Activated CD4-positive, CD25-positive, alpha-beta regulatory T cell treated with anti-CD3 and anti-CD28 coated beads, Interleukin-2, amount 50 U/mL, for 72 hours (primary cell): ENCODE measurements around the gene ABHD5.
"Not testable (repeated sequence)": the region's sequence is repeated elsewhere in the genome, so short reads cannot be mapped to it uniquely, and the experiment has no call there.

ENCODE experiments used
- DNase-seq: peaks from one replicate; pipeline ENCODE4 v3.0.0; 2021

ABHD5 gene

DNA sequence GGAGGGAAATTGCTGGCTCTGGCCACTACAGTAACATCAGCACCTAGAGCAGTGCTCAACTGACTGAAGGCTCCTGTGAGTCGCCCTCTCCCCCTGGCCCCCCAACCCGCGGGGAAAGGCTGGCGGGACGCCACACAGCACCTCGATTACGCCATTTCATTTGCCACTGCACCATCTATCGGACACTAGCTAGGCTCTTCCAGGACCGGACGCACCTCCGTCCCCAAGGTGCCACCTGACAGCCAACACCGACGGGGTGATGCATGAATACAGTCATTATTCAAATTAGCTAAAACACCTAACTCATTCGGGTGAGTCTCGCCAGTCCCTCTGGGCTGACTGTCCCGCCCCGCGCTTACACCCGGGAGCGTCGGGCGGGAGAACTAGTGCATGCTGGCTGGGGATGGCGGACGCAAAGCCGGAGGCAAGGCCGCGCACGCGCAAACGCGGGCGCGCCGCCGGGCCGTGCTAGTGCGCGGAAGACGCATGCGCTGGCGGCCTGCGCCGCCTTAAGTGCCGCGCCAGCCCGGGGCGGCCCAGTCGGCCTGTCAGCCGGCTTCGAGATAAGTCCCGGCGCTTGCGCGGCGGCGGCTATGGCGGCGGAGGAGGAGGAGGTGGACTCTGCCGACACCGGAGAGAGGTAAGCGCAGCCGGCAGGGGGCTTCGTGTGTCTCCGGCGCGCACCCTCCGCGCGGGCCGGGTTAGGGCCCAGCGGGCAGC, at the start of gene ABHD5:
TSS of gene ABHD5 (plus strand) at position 539 of the 720 bp plus-strand sequence. CDS start at position 594, 55 bp downstream.
- peak; percentile 92 for DNase-seq

DNA sequence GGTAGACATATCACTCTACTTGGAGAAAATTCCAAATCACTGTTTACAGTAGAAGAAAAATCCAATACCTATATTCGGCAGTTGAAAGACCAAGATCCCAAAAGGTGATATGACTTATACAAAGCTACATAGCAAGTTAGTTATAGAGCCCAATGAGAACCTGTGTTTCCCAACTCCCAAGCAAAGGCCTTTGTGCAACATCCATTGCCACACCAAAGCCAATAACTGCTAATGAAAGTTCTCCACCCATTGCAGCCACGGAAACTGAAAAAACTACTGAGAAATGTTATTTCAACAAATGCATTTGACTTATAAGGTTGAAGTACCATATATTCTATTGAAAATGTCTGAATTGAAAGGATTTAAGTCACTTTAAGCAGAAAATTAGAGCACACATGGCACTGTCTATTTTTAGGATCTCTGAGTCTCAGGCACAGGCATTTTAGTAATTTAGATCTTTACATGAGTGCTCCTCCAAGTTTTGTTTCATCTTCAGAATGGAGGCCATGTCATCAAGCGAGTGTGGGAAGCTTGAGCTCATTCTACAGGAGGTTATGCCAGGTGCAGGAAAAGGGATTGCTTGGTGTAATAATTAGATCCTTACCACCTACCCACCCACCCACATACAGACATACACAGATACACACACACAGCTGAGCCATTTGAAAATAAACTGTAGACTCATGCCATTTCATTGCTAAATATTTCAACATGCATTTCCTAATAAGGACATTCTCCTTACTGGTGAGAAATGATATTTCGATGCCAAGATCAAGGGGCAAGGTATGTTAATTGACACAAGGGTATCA, 49.2 kb upstream of the ABHD5 start:
- DNase-seq, result no peak

- no peak for DNase-seq
Measured at GRCh38 chr3:43644443-43644842, 46.3 kb upstream of the ABHD5 start.

- DNase-seq, result no peak
Measured at GRCh38 chr3:43647331-43648166, 43.2 kb upstream of the ABHD5 start.

DNA sequence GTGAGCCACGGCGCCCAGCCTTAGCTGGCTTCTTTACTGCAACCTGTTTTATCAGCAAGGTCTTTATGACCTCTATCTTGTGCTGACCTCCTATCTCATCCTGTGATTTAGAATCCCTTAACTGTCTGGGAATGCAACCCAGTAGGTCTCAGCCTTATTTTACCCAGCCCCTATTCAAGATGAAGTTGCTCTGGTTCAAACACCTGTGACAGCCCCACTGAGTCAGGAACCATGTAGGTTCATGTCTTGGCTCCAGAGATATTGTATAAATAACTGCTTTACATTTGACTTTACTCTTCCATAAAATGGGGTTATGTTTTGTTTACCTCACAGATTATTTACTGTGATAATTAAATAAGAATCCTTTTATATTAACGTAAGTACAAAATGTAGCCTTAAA, 41.8 kb upstream of the ABHD5 start:
- DNase-seq, result no peak

GRCh38 chr3:43649365-43649968, 41.3 kb upstream of the ABHD5 start:
- DNase-seq, result no peak

- DNase-seq, result no peak
Measured at GRCh38 chr3:43650345-43650744, 40.4 kb upstream of the ABHD5 start.

DNA sequence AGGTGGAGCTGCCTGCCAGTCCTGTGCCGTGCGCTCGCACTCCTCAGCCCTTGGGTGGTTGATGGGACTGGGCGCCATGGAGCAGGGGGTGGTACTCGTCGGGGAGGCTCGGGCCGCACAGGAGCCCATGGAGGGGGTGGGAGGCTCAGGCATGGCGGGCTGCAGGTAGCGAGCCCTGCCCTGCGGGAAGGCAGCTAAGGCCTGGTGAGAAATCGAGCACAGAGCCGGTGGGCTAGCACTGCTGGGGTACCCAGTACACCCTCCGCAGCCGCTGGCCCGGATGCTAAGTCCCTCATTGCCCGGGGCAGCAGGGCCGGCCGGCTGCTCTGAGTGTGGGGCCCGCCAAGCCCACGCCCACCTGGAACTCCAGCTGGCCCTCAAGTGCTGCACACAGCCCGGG, 34.3 kb upstream of the ABHD5 start:
- DNase-seq, result not testable (repeated sequence)

DNA sequence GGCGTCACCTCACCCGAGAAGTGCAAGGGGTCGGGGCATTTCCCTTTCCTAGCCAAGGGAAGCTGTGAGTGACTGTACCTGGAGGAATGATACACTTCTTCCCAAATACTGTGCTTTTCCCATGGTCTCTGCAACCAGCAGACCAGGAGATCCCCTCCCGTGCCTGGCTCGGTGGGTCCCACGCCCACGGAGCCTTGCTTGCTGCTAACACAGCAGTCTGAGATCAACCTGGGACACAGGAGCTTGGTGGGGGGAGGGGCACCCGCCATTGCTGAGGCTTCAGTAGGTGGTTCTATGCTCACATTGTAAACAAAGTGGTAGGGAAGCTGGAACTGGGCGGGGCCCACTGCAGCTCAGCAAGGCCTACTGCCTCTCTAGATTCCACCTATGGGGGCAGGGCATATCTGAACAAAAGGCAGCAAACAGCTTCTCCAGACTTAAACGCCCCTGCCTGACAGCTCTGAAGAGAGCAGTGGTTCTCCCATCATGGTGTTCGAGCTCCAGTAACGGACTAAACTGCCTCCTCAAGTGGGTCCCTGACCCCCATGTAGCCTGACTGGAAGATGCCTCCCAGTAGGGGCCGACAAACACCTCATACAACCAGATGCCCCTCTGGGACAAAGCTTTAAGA, 31.4 kb upstream of the ABHD5 start:
- no peak for DNase-seq

DNA sequence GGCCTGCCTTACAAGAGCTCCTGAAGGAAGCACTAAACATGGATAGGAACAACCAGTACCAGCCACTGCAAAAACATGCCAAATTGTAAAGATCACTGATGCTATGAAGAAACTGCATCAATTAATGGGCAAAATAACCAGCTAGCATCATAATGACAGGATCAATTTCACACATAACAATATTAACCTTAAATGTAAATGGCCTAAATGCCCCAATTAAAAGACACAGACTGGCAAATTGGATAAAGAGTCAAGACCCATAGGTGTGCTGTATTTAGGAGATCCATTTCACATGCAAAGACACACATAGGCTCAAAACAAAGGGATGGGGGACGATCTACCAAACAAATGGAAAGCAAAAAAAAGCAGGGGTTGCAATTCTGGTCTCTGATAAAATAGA, 29.4 kb upstream of the ABHD5 start:
- DNase-seq, result not testable (repeated sequence)

DNA sequence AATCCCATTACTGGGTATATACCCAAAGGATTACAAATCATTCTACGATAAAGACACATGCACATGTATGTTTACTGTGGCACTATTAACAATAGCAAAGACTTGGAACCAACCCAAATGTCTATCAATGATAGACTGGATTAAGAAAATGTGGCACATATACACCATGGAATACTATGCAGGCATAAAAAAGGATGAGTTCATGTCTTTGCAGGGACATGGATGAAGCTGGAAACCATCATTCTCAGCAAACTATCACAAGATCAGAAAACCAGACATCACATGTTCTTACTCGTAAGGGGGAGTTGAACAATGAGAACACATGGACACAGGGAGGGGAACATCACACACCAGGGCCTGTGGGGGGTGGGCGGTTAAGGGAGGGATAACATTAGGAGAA, 25.7 kb upstream of the ABHD5 start:
- DNase-seq, result not testable (repeated sequence)

DNA sequence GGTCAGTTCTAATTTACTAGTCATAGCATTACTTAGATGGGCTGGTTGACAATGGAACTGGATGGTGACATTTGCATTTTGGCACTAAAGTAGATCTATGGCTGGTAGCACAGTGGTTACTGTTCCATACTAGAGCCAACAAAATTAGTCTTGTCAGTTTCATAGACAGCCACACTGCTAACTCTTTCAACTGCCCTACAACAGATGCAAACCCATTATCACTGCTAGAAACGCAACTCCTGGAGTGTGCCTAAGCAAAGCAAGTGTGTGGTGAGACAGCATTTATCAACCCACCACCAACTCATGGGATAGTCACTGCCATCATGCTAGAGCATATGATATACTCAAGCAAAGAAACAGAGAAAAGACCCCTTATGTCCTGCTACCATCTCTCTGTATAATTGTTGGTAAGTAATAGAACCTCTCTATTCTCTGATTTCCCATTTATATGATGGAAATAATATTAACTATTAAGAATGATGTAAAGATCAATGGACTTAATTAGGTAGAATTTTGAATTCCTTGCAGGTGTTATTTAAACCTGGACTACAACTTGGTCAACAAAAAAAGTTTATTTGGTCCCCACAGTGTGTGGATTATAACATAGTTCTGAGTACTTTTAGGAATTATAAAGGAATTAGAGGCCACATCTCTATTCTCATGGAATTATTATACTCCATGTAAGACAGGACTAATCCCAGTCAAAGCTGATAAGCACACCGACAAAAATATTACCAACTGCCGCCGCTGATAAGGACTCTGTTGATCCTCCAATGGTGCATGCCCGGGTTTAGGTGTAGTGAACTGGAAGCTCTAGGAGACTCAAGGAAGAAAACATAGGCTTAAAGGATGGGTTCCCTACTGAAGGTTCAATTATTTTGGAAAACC, 19.9 kb upstream of the ABHD5 start:
- DNase-seq, result no peak

- no peak for DNase-seq
Measured at GRCh38 chr3:43674345-43675085, 16.2 kb upstream of the ABHD5 start.

- DNase-seq, result no peak
Measured at GRCh38 chr3:43675593-43675992, 15.1 kb upstream of the ABHD5 start.

- DNase-seq, result no peak
Measured at GRCh38 chr3:43676441-43676840, 14.3 kb upstream of the ABHD5 start.

DNA sequence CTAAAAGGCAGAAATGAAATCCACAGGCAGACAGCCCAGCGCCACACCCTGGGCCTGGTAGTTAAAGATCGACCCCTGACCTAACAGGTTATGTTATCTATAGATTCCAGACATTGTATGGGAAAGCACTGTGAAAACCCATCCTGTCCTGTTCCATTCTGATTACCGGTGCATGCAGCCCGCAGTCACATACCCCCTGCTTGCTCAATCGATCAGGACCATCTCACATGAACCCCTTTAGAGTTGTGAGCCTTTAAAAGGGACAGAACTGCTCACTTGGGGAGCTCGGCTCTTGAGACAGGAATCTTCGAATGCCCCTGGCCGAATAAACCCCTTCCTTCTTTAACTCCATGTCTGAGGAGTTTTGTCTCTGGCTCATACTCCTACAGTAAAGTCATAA, 12.4 kb upstream of the ABHD5 start:
- DNase-seq, result not testable (repeated sequence)

DNA sequence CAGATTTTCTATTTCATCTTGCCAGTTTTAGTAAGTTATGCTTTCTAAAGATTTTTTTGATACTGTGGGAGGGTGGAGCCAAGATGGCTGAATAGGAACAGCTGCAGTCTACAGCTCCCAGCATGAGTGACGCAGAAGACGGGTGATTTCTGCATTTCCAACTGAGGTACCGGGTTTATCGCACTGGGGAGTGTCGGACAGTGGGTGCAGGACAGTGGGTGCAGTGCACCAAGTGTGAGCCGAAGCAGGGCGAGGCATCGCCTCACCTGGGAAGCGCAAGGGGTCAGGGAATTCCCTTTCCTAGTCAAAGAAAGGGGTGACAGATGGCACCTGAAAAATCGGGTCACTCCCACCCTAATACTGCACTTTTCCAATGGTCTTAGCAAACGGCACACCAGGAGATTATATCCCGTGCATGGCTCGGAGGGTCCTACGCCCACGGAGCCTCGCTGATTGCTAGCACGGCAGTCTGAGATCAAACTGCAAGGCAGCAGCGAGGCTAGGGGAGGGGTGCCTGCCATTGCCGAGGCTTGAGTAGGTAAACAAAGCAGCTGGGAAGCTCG, 11.8 kb upstream of the ABHD5 start:
- not testable (repeated sequence) for DNase-seq

DNA sequence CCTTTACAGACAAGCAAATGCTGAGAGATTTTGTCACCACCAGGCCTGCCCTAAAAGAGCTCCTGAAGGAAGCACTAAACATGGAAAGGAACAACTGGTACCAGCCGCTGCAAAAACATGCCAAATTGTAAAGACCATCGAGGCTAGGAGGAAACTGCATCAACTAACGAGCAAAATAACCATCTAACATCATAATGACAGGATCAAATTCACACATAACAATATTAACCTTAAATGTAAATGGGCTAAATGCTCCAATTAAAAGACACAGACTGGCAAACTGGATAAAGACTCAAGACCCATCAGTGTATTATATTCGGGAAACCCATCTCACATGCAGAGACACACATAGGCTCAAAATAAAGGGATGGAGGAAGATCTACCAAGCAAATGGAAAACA, 9.9 kb upstream of the ABHD5 start:
- not testable (repeated sequence) for DNase-seq

GRCh38 chr3:43684944-43685343, 5.8 kb upstream of the ABHD5 start:
- no peak for DNase-seq

DNA sequence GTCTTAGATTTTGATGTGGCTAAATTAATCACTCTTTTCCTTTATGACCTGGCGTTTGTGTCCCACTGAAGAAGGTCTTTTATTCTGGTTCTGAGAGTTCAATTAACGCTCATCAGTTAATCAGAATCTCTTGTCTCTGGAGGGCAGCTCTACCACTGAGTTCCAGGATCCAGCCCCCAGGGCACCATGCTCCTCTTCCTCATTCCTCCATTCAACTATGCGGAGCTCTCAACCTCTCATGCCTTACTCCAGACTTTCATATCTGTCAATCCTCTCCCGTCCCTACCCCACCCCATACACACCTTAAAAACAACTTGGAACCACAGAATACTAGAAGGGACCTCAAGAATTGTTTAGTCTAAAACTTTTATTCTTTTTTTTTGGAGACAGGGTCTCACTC, 4.8 kb upstream of the ABHD5 start:
- DNase-seq, result no peak
